ENCODE results near the gene TAPBPL. TPM values are rescaled to one million over a fixed set of nuclear protein-coding genes. Genes with fewer than 3 reads are reported as not detected.
"Not testable (repeated sequence)": the region's sequence is repeated elsewhere in the genome, so short reads cannot be mapped to it uniquely, and the experiment has no call there.

TAPBPL gene
- total RNA-seq, 1 donor from 2014 or later = 13.1 TPM

GRCh38 chr12:6459004-6459337, 7.1 kb downstream of the TAPBPL start:
- ATAC-seq = no peak
- intact Hi-C loops (cut with micrococcal nuclease) = no loop called here

GRCh38 chr12:6460751-6461371, 9.0 kb downstream of the TAPBPL start:
- peak; percentile 78 for ATAC-seq
- intact Hi-C loops (cut with micrococcal nuclease) = no loop called here

More at GRCh38 chr12:6459004-6459337, 7.1 kb downstream of the TAPBPL start:
- no peak for DNase-seq

DNA sequence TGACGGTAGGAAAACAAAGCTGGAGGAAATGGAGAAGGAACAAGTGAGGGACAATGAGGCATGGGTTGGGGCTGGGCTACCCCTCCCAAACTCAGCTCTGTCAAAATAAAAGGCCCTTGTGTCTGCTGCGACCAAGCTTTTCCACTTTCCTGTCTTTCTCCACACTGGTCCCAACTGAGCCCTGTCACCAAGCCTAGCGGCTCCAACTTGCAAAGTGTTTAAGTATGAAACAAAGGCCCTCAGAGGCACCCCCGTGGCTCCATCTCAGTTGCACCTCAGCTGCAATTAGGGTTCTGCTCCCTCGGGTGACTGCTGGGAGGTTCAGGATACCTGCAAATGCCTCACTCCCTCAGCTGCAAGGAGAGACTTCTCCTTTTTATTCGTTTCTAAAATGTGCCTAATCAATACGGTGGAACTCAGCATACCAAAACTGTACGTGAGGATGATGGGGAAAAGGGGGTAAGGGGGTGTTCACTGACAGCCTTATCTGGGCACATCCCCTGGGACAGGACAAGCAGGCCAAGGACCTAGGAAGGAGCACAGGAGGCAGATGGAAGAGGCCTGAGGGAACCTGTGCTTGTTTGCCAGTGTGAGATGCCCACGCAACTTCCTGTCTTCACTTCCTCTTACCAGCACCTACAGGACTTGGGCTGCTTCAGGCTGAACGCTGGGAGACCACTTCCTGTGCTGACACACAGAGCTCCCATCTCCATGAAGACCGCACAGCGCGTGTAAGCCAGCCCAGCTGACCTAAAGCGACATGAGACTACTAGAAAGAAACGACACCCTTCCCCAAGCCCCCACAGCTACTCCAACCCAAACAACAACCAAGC, 9.8 kb downstream of the TAPBPL start:
- intact Hi-C loops (cut with micrococcal nuclease) = no loop called here
- DNase-seq (peak; percentile 43), ATAC-seq (peak; percentile 21)

More at GRCh38 chr12:6460751-6461371, 9.0 kb downstream of the TAPBPL start:
- no peak for DNase-seq

- no peak for DNase-seq
- no peak for ATAC-seq
- intact Hi-C loops (cut with micrococcal nuclease) = no loop called here
Observed at GRCh38 chr12:6462234-6462995, 10.6 kb downstream of the TAPBPL start.

DNA sequence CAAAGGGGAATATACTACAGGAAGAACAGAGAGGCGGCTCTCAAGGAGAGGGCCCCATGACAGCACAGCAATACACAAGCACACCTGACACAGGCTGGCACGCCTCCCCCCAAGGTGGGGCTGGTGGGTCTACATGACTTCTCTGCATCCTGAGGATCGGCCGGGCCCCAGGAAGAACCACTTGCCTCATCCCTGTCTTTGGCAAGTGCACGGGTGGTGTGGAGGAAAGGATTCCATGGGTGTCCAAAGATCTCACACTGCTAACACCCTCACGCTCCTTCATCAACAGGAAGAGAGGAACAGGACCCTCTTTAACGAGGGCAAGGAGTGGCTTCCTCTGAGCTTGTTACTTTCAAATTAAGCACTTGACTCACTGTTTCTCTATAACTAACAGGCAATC, 11.4 kb downstream of the TAPBPL start:
- no peak for ATAC-seq
- intact Hi-C loops (cut with micrococcal nuclease) = no loop called here

DNA sequence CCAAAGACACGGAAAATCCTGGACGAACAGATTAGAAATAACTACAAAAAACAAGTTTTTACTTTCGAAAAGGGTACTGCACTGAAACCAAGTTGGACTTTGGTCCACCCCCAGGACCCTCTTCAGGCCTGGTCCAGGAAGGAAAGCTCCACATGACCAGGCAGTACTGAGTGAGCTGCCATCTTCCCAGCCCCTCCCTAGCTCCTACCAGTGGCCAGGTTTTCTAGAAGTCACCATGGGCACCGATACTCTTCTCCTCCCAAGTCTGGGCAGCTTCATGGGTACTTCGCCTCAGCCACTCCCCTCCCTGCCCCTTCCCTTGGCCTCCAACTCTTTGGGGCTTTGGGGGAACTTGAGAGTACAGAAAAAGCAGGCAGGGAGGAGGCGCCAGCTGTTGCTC, 12.0 kb downstream of the TAPBPL start:
- no peak for ATAC-seq
- intact Hi-C loops (cut with micrococcal nuclease) = no loop called here
- DNase-seq = no peak

More for the DNA sequence above, 11.4 kb downstream of the TAPBPL start:
- no peak for DNase-seq

- intact Hi-C loops (cut with micrococcal nuclease) = no loop called here
- ATAC-seq = no peak
Observed at GRCh38 chr12:6464531-6464930, 12.7 kb downstream of the TAPBPL start.

GRCh38 chr12:6465467-6466183, 13.8 kb downstream of the TAPBPL start:
- intact Hi-C loops (cut with micrococcal nuclease) = loop anchor here (5.0 kb wide), 1 partner anchor 43 kb away; no protein-coding TSS in a partner anchor
- ATAC-seq = peak; percentile 25

More at GRCh38 chr12:6464531-6464930, 12.7 kb downstream of the TAPBPL start:
- DNase-seq = no peak

GRCh38 chr12:6466184-6466573, 14.3 kb downstream of the TAPBPL start:
- DNase-seq (no peak), ATAC-seq (no peak)
- intact Hi-C loops (cut with micrococcal nuclease) = loop anchor here (5.0 kb wide), 1 partner anchor 44 kb away; no protein-coding TSS in a partner anchor

More at GRCh38 chr12:6465467-6466183, 13.8 kb downstream of the TAPBPL start:
- DNase-seq = no peak

DNA sequence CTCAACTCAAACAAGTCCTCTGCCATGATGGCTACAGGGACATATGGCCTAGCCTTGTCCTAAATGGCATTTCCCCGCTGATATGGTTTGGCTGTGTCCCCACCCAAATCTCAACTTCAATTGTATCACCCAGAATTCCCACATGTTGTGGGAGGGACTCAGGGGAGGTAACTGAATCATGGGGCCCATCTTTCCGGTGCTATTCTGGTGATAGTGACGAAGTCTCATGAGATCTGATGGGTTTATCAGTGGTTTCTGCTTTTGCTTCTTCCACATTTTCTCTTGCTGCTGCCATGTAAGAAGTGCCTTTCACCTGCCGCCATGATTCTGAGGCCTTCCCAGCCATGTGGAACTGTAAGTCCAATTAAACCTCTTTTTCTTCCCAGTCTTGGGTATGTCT, 14.9 kb downstream of the TAPBPL start:
- DNase-seq, ATAC-seq: not testable (repeated sequence)
- intact Hi-C loops (cut with micrococcal nuclease) = loop anchor here (5.0 kb wide), 1 partner anchor 44 kb away; no protein-coding TSS in a partner anchor

GRCh38 chr12:6467571-6468282, 15.9 kb downstream of the TAPBPL start:
- intact Hi-C loops (cut with micrococcal nuclease) = loop anchor here (5.0 kb wide), 1 partner anchor 45 kb away; no protein-coding TSS in a partner anchor
- DNase-seq, ATAC-seq: not testable (repeated sequence)

- no peak for ATAC-seq
- intact Hi-C loops (cut with micrococcal nuclease) = loop anchor here (5.0 kb wide), 1 partner anchor 46 kb away; no protein-coding TSS in a partner anchor
- no peak for DNase-seq
Observed at GRCh38 chr12:6468283-6468575, 16.4 kb downstream of the TAPBPL start.

- DNase-seq (no peak), ATAC-seq (no peak)
- intact Hi-C loops (cut with micrococcal nuclease) = loop anchor here (5.0 kb wide), 1 partner anchor 47 kb away; no protein-coding TSS in a partner anchor
Observed at GRCh38 chr12:6469092-6469491, 17.2 kb downstream of the TAPBPL start.

DNA sequence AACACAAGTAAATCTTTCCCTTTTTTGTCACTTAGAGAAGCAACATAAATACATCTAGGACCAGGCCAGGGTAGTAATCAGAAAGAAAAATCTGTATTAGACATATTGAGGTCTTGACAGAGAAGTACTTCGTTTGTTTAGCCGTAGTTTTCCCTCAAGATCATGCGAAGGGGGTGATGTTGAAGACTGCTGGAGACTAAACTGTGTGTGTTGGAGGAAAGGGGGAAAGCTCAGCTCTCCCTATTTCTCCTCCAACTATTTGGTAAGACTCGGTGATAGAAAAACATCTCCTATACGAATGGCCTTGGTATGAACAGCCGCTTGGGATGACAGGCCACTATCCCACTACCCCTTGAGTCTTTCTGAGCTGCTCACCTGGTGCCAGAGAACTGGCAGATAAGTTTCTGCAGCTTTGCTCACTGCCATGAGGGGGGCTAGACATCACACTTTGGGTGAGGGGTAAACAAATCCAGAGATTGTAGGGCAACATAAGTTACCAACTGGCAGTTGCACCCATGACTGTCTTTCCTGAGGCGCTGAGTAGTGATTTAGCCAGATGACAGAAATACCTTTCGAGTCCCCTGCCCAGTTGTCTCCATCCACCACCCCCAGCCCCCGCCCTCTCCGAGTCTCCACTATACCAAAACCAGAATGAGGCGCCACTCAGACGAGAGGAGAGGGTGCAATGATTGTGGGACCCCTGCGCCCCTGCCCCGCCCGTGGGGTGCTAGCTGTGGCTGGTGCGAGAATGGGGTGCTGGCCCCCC, 17.9 kb downstream of the TAPBPL start:
- ATAC-seq = no peak
- intact Hi-C loops (cut with micrococcal nuclease) = loop anchor here (5.0 kb wide), 1 partner anchor 47 kb away; no protein-coding TSS in a partner anchor
- DNase-seq = no peak

GRCh38 chr12:6470375-6471163, 18.7 kb downstream of the TAPBPL start, which contains the start of gene VAMP1:
Gene VAMP1 (minus strand): TSS chr12:6470677. CDS start chr12:6470531, 146 bp downstream.
- intact Hi-C loops (cut with micrococcal nuclease) = no loop called here
- peak; percentile 98 for DNase-seq
- peak; percentile 97 for ATAC-seq

DNA sequence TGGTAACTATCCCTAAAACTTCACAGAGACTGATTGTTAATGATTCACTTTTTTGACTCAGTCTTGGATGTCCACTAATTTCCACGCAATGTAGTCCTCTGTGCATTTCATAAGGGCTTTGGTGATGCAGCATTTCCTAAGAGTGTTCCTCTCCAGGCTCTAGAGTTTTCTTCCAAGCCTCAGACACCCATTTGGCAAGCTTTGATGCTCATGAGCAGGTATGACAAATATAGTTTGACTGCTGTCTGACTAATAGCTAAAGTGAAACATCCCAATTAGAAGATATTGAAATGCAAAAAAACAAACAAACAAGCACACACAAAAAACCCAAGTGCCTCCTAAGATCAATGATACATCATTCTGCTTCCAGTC, 20.1 kb downstream of the TAPBPL start:
- no peak for ATAC-seq

DNA sequence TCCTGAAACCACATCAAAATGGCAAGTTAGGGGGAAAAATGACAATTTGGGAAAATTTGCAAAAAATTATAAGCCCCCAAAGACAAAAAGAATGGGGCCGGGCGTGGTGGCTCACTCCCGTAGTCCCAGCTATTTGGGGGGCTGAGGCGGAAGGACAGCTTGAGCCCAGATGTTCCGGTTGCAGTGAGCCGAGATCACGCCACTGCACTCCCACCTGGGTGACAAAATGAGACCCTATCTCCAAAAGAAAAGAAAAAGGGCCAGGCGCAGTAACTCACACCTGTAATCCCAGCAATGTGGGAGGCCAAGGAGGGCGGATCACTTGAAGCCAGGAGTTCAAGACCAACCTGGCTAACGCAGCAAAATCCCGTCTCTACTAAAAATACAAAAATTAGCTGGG, 20.6 kb downstream of the TAPBPL start:
- intact Hi-C loops (cut with micrococcal nuclease) = no loop called here

More for the DNA sequence above, 20.1 kb downstream of the TAPBPL start:
- DNase-seq = no peak
- intact Hi-C loops (cut with micrococcal nuclease) = no loop called here

More for the DNA sequence above, 20.6 kb downstream of the TAPBPL start:
- no peak for DNase-seq
- ATAC-seq = no peak
